Small intestine (tissue), 16 donors: ENCODE data around the gene HPDL. TPM values are rescaled to one million over a fixed set of nuclear protein-coding genes. Genes with fewer than 3 reads are reported as not detected.
"Not testable (repeated sequence)": the region's sequence is repeated elsewhere in the genome, so short reads cannot be mapped to it uniquely, and the experiment has no call there.

Experiments
- DNase-seq, 2 donors: peaks; one replicate each; pipeline versions ENCODE4 v3.0.0 to v3.0.0-alpha.2; 2013
- FAIRE-seq: peaks from 2 replicates; lab custom pipeline; 2012; peaks lifted over from hg19 to GRCh38; lab: Jason Lieb, UNC
- H3K27ac ChIP-seq, 3 donors: one replicate each; pipeline ENCODE4 v1.5.1; 2013; ENCODE audit warnings: low read length in 2 of 3, mild to moderate bottlenecking in 2 of 3, control low read depth in 1 of 3, inconsistent platforms in 1 of 3, low read depth in 1 of 3, moderate library complexity in 1 of 3
- H3K27me3 ChIP-seq, 3 donors: one replicate each; pipeline ENCODE4 v1.6.1; 2013; ENCODE audit warnings: low read length in 3 of 3, inconsistent platforms in 1 of 3; ENCODE audit not compliant: control insufficient read depth in 3 of 3, insufficient read depth in 3 of 3
- H3K36me3 ChIP-seq, 3 donors: one replicate each; pipeline ENCODE4 v1.6.1; 2013; ENCODE audit warnings: low read length in 3 of 3, inconsistent platforms in 1 of 3, low read depth in 1 of 3, mild to moderate bottlenecking in 1 of 3, moderate library complexity in 1 of 3; ENCODE audit not compliant: control insufficient read depth in 3 of 3, insufficient read depth in 2 of 3
- H3K4me1 ChIP-seq, 3 donors: one replicate each; pipeline ENCODE4 v1.6.1; 2013; ENCODE audit warnings: low read length in 2 of 3, inconsistent platforms in 1 of 3, low read depth in 1 of 3, mild to moderate bottlenecking in 1 of 3, moderate library complexity in 1 of 3; ENCODE audit not compliant: control insufficient read depth in 3 of 3, insufficient read depth in 2 of 3
- H3K4me3 ChIP-seq, 3 donors: one replicate each; pipeline ENCODE4 v1.5.1; 2013; ENCODE audit warnings: low read length in 3 of 3, control low read depth in 1 of 3, inconsistent platforms in 1 of 3, low read depth in 1 of 3, mild to moderate bottlenecking in 1 of 3, moderate library complexity in 1 of 3
- H3K9me3 ChIP-seq, 2 donors: one replicate each; pipeline ENCODE4 v1.6.1; 2013; ENCODE audit warnings: low read depth in 1 of 2, low read length in 1 of 2; ENCODE audit not compliant: control insufficient read depth in 2 of 2, insufficient read depth in 1 of 2
- WGBS, 3 donors: extraction: QIAGEN DNeasy Blood & Tissue Kit; methylation state at CpG; one replicate each; pipeline ENCODE4 v1.1.7; 2013; 5-methylcytosine and 5-hydroxymethylcytosine counted together
- long read RNA-seq, 10 donors: transcript quantifications; one replicate each; lab custom pipeline, GENCODE V29; 2026
- polyA plus RNA-seq, 4 donors: library from polyadenylated mRNA; stranded (reverse) in 3 of 4; unstranded in 1 of 4; fragments of 200-250 nt in 3 of 4; fragments of 120-200 nt in 1 of 4; gene quantifications; one replicate each; pipeline versions ENCODE4 v1.2.1 to v1.2.3, GENCODE V29; 2013
- donor health status: healthy with polysubstance abuse.
- donor health status: control.
- donor health status: control.
- donor health status: Bipolar disorder and iron deficiency.
- donor health status: healthy.

HPDL gene
- polyA plus RNA-seq = 10 to 100 TPM in 1 of 4 donors, 1 to 10 TPM in 3; 1.1 to 10.7 (median 4.1) TPM
- long read RNA-seq, donor 1 = 0 reads
- long read RNA-seq, donor 2, partial matches to known transcripts = 0 of 4 reads
- long read RNA-seq, donor 2, other reads (novel, unspliced or antisense) = 0 of 4 reads
- long read RNA-seq, donor 3, partial matches to known transcripts = 0 of 4 reads
- long read RNA-seq, donor 3, other reads (novel, unspliced or antisense) = 0 of 4 reads
- long read RNA-seq, donor 4 = 0 reads
- long read RNA-seq, donor 5, partial matches to known transcripts = 0 of 4 reads
- long read RNA-seq, donor 5, other reads (novel, unspliced or antisense) = 0 of 4 reads
- long read RNA-seq, donor 6, partial matches to known transcripts = 0 of 2 reads
- long read RNA-seq, donor 6, other reads (novel, unspliced or antisense) = 0 of 2 reads
- long read RNA-seq, donor 7 = 0 reads
- long read RNA-seq, donor 8, partial matches to known transcripts = 0 of 1 reads
- long read RNA-seq, donor 8, other reads (novel, unspliced or antisense) = 0 of 1 reads
- long read RNA-seq, donor 9 = 0 reads
- long read RNA-seq, donor 10, partial matches to known transcripts = 0 of 4 reads
- long read RNA-seq, donor 10, other reads (novel, unspliced or antisense) = 0 of 4 reads

GRCh38 chr1:45326627-45327623 is at the start of gene HPDL:
HPDL (plus strand) TSS chr1:45326895; CDS start chr1:45327149, 254 bp downstream.
- no peaks in the 10 kb centered on the region for H3K9me3 ChIP-seq
- H3K4me3 ChIP-seq = peak within 1 kb of the TSS; percentile 43 to 53 (median 48)
- peaks cover 0 to 41% (median 0%) of the 10 kb centered on the region in 3 donors for H3K36me3 ChIP-seq
- 2 to 5% (median 2%) methylated on average over 83 to 96 of the region's 96 CpGs for WGBS, 3 donors
- peak within 1 kb of the TSS in 1 of 3 donors; percentile 2 for H3K27ac ChIP-seq
- H3K27me3 ChIP-seq = no peaks in the 10 kb centered on the region
- no peak for FAIRE-seq
- peaks cover 0 to 16% (median 2%) of the 10 kb centered on the region in 3 donors for H3K4me1 ChIP-seq
- DNase-seq = peak; percentile 57 to 87

DNA sequence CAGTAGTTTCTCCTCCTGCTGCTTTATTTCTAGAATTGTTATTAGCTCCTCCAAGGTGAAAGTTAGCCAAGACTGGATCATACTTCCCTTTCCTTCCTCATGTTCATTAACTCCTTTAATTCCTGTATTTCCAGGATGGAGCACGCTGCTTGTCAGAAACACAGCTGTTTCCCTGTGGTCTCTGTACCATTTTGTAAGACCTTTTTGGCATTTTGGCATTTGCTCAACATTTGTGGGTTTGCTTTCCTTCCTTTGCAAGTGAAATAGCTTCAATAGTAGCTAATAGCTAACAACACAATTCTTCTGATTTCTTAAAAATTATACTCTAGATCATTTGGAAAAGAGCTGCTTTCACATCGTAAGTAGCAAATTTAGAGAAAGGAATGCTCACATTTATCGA is 44.3 kb upstream of the HPDL start:
- H3K36me3 ChIP-seq = no peaks in the 10 kb centered on the region
- H3K9me3 ChIP-seq = peaks cover 0 to 5% of the 10 kb centered on the region in 2 donors
- FAIRE-seq (no peak), DNase-seq (no peak)
- H3K27ac ChIP-seq = no peak overlapping the region
- 51 to 92% (median 71%) methylated on average over 3 of the region's 3 CpGs for WGBS, 3 donors
- no peaks in the 10 kb centered on the region for H3K4me1 ChIP-seq
- H3K4me3 ChIP-seq = no peak overlapping the region
- no peaks in the 10 kb centered on the region for H3K27me3 ChIP-seq

- H3K4me1 ChIP-seq, H3K36me3 ChIP-seq, H3K27ac ChIP-seq, FAIRE-seq, H3K9me3 ChIP-seq, H3K4me3 ChIP-seq, H3K27me3 ChIP-seq, DNase-seq: not testable (repeated sequence)
- WGBS, 3 donors = 84 to 91% (median 86%) methylated on average over 9 of the region's 9 CpGs
Observed at GRCh38 chr1:45284858-45285257, 41.8 kb upstream of the HPDL start.

DNA sequence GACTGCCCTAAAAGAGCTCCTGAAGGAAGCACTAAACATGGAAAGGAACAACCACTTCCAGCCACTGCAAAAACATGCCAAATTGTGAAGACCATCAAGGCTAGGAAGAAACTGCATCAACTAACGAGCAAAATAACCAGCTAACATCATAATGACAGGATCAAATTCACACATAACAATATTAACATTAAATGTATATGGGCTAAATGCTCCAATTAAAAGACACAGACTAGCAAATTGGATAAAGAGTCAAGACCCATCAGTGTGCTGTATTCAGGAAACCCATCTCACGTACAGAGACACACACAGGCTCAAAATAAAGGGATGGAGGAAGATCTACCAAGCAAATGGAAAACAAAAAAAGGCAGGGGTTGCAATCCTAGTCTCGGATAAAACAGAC is 40.2 kb upstream of the HPDL start:
- WGBS, 3 donors = 72 to 90% (median 88%) methylated on average over 2 of the region's 3 CpGs
- H3K27ac ChIP-seq, FAIRE-seq, H3K27me3 ChIP-seq, H3K36me3 ChIP-seq, H3K9me3 ChIP-seq, H3K4me3 ChIP-seq, DNase-seq, H3K4me1 ChIP-seq: not testable (repeated sequence)

DNA sequence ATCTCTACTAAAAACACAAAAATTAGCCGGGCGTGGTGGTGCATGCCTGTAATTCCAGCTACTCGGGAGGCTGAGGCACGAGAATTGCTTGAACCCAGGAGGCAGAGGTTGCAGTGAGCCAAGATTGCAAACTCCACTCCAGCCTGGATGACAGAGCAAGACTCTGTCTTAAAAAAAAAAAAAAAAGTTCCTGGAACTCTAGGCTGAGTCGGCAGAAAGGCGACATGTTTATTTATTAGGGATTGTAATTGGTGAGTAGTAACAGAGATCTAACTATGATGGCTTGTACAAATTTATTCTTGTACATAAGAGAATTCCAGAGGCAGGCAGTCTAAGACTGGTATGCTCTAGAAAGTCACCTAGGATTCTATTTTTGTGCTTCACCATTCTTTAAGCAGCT is 35.7 kb upstream of the HPDL start:
- not testable (repeated sequence) for DNase-seq, H3K9me3 ChIP-seq, FAIRE-seq, H3K36me3 ChIP-seq, H3K27me3 ChIP-seq, H3K4me3 ChIP-seq
- WGBS, 3 donors = 74 to 85% (median 83%) methylated on average over 6 of the region's 6 CpGs
- peak overlapping the region in 1 of 3 donors; percentile 52 for H3K27ac ChIP-seq
- H3K4me1 ChIP-seq = peaks cover 0 to 11% (median 0%) of the 10 kb centered on the region in 3 donors

- no peaks in the 10 kb centered on the region for H3K27me3 ChIP-seq
- H3K36me3 ChIP-seq = no peaks in the 10 kb centered on the region
- peak overlapping the region in 1 of 3 donors; percentile 72 for H3K27ac ChIP-seq
- peaks cover 0 to 11% (median 0%) of the 10 kb centered on the region in 3 donors for H3K4me1 ChIP-seq
- no peak for FAIRE-seq
- H3K9me3 ChIP-seq = no peaks in the 10 kb centered on the region
- no peak overlapping the region for H3K4me3 ChIP-seq
- 28 to 49% (median 29%) methylated on average over 2 of the region's 2 CpGs for WGBS, 3 donors
- peak; percentile 26 to 83 for DNase-seq
Observed at GRCh38 chr1:45291716-45292115, 35.0 kb upstream of the HPDL start.

GRCh38 chr1:45297666-45298356 is 28.9 kb upstream of the HPDL start:
- no peak overlapping the region for H3K4me3 ChIP-seq
- FAIRE-seq = no peak
- H3K27me3 ChIP-seq = no peaks in the 10 kb centered on the region
- H3K9me3 ChIP-seq = no peaks in the 10 kb centered on the region
- peaks cover 0 to 11% (median 0%) of the 10 kb centered on the region in 3 donors for H3K4me1 ChIP-seq
- H3K27ac ChIP-seq = no peak overlapping the region
- WGBS, 3 donors = 75 to 80% (median 77%) methylated on average over 8 of the region's 8 CpGs
- no peaks in the 10 kb centered on the region for H3K36me3 ChIP-seq
- DNase-seq = peak; percentile 11 to 39
